ENCODE measurements around the gene PIP4K2C.
"Not testable (repeated sequence)": the region's sequence is repeated elsewhere in the genome, so short reads cannot be mapped to it uniquely, and the experiment has no call there.

Gene PIP4K2C

DNA sequence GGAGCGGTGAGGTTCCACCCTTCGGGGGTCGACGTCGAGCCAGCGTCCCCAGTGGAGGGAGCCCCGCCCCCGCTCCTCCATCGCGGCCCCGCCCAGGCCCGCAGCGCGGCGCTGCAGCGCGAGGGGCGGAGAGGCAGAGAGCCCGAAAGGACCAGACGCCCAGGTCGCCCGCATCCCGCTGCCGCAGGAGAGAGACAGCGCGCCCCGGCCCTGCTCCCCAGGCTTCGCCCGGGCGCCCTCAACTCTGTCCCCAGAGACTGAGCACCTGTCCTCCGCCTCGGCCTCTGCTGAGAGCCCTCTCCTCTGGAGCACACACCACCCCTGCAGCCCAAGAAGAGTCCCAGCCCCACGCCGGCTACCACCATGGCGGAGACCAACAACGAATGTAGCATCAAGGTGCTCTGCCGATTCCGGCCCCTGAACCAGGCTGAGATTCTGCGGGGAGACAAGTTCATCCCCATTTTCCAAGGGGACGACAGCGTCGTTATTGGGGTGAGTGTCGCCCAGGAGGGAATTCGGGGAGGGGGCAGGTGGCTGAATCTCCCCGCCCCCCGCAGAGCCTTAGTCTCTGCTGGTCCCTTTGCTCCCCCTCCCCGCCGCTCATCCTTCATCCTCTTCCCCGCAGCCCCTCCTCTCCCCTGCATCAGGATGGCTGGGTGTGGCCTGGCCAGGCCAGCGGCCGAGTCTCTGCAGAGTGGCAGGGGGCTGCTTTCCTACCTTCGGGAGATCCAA lies 40.9 kb upstream of the PIP4K2C start, which contains the start of gene KIF5A:
Gene KIF5A (plus strand): TSS at position 136 of the 732 bp plus-strand sequence. CDS start 228 bp downstream, at position 364.
- FAIRE-seq: peak; percentile 66
- no peak for TF ChIP-seq POLR2AphosphoS5 (IDR thresholded peaks at IDR 0.05; ENCODE audit: low read depth, low read length)
- no peak for TF ChIP-seq POLR2A (IDR thresholded peaks at IDR 0.05; ENCODE audit: low read depth, low read length)
- no peak for TF ChIP-seq TAF1 (IDR thresholded peaks at IDR 0.05; ENCODE audit: borderline replicate concordance, low read depth, low read length)
- peak; percentile 72 for DNase-seq (ENCODE audit: insufficient read length)

GRCh38 chr12:57550641-57551549 lies 40.1 kb upstream of the PIP4K2C start:
- FAIRE-seq (no peak), DNase-seq (ENCODE audit: insufficient read length) (no peak)
- TF ChIP-seq POLR2AphosphoS5 (IDR thresholded peaks at IDR 0.05; ENCODE audit: low read depth, low read length) (no peak), POLR2A (IDR thresholded peaks at IDR 0.05; ENCODE audit: low read depth, low read length) (no peak), TAF1 (IDR thresholded peaks at IDR 0.05; ENCODE audit: borderline replicate concordance, low read depth, low read length) (no peak)

DNA sequence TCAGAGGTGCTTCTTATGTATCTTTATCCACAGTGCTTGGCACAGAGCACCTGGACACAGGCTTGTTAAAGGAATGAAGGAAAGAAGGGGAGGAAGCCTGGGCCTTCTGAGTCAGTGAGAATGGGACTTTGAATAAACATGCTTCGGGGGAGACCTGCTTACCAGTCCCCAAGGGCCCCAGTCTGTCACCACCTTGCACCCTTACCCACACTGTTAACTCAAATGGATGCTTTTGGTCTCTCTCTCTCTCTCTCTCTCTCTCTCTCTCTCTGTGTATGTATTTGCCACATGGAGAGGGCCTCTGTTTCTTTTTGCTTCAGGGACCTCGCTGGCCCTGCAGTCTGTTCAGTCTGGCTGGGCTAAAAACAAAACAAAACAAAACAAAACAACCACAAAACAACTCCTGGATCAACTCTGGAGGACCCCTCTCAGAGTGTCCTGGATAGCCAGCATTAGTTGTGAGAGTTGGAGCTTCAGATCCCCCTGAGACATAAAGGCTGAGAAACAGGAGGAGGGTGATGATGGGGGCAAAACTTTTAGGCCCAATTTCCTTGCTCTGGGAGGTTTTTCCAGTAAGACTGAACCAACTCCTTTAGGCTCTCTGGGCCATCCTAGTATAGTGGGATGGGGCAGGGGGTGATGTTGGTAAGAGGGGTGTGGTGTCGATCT lies 39.2 kb upstream of the PIP4K2C start:
- TF ChIP-seq POLR2AphosphoS5 (IDR thresholded peaks at IDR 0.05; ENCODE audit: low read depth, low read length): no peak
- no peak for FAIRE-seq

GRCh38 chr12:57552306-57552651 lies 38.7 kb upstream of the PIP4K2C start:
- DNase-seq (ENCODE audit: insufficient read length): no peak
- no peak for FAIRE-seq
- TF ChIP-seq POLR2A (IDR thresholded peaks at IDR 0.05; ENCODE audit: low read depth, low read length): no peak
- no peak for TF ChIP-seq TAF1 (IDR thresholded peaks at IDR 0.05; ENCODE audit: borderline replicate concordance, low read depth, low read length)
- TF ChIP-seq POLR2AphosphoS5 (IDR thresholded peaks at IDR 0.05; ENCODE audit: low read depth, low read length): no peak

More for the DNA sequence above, 39.2 kb upstream of the PIP4K2C start:
- no peak for DNase-seq (ENCODE audit: insufficient read length)

- FAIRE-seq (no peak), DNase-seq (ENCODE audit: insufficient read length) (no peak)
- TF ChIP-seq POLR2AphosphoS5 (IDR thresholded peaks at IDR 0.05; ENCODE audit: low read depth, low read length) (no peak), POLR2A (IDR thresholded peaks at IDR 0.05; ENCODE audit: low read depth, low read length) (no peak), TAF1 (IDR thresholded peaks at IDR 0.05; ENCODE audit: borderline replicate concordance, low read depth, low read length) (no peak)
These were observed 38.1 kb upstream of the PIP4K2C start for GRCh38 chr12:57552835-57553313.

DNA sequence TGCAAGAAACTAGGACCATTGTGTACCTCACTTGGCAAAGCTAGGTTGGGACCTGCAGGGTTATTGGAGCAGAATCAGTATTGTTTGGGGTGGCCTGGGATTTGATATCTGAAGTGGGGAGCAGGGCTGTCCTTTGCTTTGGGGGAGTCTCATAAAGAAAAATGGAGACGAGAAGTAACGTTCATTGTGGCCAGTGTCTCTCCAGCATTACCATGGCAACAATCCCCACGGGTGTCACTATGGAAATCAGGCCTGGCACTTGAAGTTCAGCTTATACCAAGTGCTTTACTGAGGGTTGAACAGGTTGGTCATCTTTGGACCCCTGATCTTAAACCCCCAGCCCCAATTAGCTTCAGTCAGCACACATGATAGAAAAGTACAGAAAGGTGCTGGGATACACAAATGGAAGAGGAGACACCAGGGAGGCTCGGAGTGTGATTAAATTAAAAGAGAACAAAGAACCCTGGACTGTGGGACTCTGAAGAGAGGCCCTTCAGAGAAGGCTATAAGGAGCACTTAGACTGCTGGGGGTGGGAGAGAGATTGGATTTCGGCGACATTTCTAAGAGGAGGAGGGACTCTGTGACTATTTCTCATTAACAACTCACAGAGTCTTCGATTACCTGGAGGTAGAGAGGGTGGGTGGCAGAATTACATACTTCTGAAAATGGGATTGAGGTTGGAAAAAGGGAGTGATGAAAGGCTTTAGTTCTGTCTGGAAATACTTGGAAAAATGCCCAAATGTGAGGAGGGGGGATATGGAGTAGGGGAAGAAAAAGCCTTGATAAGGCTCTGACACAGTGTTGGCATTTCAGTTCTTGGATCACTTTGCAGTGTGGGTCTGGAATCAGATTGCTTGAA lies 37.4 kb upstream of the PIP4K2C start:
- FAIRE-seq: no peak
- DNase-seq (ENCODE audit: insufficient read length): no peak
- no peak for TF ChIP-seq TAF1 (IDR thresholded peaks at IDR 0.05; ENCODE audit: borderline replicate concordance, low read depth, low read length)
- no peak for TF ChIP-seq POLR2A (IDR thresholded peaks at IDR 0.05; ENCODE audit: low read depth, low read length)
- no peak for TF ChIP-seq POLR2AphosphoS5 (IDR thresholded peaks at IDR 0.05; ENCODE audit: low read depth, low read length)

DNA sequence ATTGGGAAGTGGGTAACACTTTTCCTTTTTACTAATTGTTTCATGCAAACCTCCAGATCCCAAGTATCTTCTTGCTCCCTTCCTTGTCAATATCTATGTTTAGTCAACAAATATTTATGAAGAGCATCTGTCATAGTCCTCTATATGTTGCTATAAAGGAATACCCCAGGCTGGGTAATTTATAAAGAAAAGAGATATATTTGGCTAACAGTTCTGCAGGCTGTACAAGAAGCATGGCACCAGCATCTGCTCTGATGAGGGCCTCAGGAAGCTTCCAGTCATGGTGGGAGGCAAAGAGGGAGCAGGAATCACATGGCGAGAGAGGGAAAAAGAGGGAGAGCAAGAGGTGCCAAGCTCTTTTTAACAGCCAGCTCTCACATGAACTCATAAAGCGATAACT lies 36.5 kb upstream of the PIP4K2C start:
- TF ChIP-seq POLR2A (IDR thresholded peaks at IDR 0.05; ENCODE audit: low read depth, low read length): no peak
- no peak for TF ChIP-seq TAF1 (IDR thresholded peaks at IDR 0.05; ENCODE audit: borderline replicate concordance, low read depth, low read length)
- TF ChIP-seq POLR2AphosphoS5 (IDR thresholded peaks at IDR 0.05; ENCODE audit: low read depth, low read length): no peak
- DNase-seq (ENCODE audit: insufficient read length) (no peak), FAIRE-seq (no peak)

GRCh38 chr12:57554897-57555296 lies 36.1 kb upstream of the PIP4K2C start:
- TF ChIP-seq TAF1 (IDR thresholded peaks at IDR 0.05; ENCODE audit: borderline replicate concordance, low read depth, low read length): no peak
- no peak for TF ChIP-seq POLR2AphosphoS5 (IDR thresholded peaks at IDR 0.05; ENCODE audit: low read depth, low read length)
- no peak for TF ChIP-seq POLR2A (IDR thresholded peaks at IDR 0.05; ENCODE audit: low read depth, low read length)
- FAIRE-seq (no peak), DNase-seq (ENCODE audit: insufficient read length) (no peak)

- FAIRE-seq: no peak
- TF ChIP-seq POLR2AphosphoS5 (IDR thresholded peaks at IDR 0.05; ENCODE audit: low read depth, low read length) (no peak), POLR2A (IDR thresholded peaks at IDR 0.05; ENCODE audit: low read depth, low read length) (no peak), TAF1 (IDR thresholded peaks at IDR 0.05; ENCODE audit: borderline replicate concordance, low read depth, low read length) (no peak)
- no peak for DNase-seq (ENCODE audit: insufficient read length)
These were observed 32.1 kb upstream of the PIP4K2C start for GRCh38 chr12:57558864-57559263.

DNA sequence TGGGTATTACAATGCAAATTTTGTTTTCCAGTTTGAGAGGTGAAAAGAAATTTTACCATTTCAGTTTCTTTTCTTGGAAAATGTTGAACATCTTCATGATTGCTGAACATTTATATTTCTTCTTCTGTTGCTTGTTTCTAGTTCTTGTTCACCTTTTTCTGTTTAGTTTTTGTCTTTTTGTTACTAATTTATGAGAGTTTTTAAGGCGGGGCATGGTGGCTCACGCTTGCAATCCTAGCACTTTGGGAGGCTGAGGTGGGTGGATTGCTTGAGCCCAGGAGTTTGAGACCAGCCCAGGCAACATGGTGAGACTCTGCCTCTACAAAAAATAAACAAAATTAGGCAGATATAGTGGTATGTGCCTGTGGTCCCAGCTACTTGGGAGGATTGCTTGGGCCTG lies 30.5 kb upstream of the PIP4K2C start:
- DNase-seq (ENCODE audit: insufficient read length): no peak
- no peak for FAIRE-seq
- no peak for TF ChIP-seq POLR2AphosphoS5 (IDR thresholded peaks at IDR 0.05; ENCODE audit: low read depth, low read length)
- no peak for TF ChIP-seq TAF1 (IDR thresholded peaks at IDR 0.05; ENCODE audit: borderline replicate concordance, low read depth, low read length)
- no peak for TF ChIP-seq POLR2A (IDR thresholded peaks at IDR 0.05; ENCODE audit: low read depth, low read length)

DNA sequence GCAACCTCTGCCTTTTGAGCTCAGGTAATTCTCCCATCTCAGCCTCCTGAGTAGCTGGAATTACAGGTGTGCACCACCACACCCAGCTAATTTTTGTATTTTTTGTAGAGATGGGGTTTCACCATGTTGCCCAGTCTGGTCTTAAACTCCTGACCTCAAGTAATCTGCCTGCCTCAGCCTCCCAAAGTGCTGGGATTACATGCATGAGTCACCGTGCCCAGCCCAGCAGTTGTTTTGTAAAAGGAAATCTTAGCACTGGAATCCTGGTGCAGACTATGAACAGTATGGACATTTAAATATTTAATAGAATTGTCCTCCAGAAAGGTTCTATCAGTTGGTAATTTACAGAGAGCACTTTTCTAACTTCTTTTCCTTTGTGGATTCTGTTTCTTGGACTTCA lies 29.9 kb upstream of the PIP4K2C start:
- not testable (repeated sequence) for FAIRE-seq; DNase-seq (ENCODE audit: insufficient read length)

All from GM12892 (cell line).